Eye (tissue), 1 donor: Measurements from ENCODE around the gene PNMT.
"Not testable (repeated sequence)": the region's sequence is repeated elsewhere in the genome, so short reads cannot be mapped to it uniquely, and the experiment has no call there.

Source experiments
- DNase-seq: peaks from one replicate; pipeline ENCODE4 v3.0.0-alpha.2; 2015

Gene PNMT

GRCh38 chr17:39711071-39711470, 42.8 kb downstream of the PNMT start:
- not testable (repeated sequence) for DNase-seq

- DNase-seq: no peak
Measured at GRCh38 chr17:39711851-39712250, 43.6 kb downstream of the PNMT start.

GRCh38 chr17:39714234-39714633, 46.0 kb downstream of the PNMT start:
- DNase-seq: no peak

- DNase-seq: no peak
Measured at GRCh38 chr17:39715375-39716072, 47.3 kb downstream of the PNMT start.

- DNase-seq: no peak
Measured at GRCh38 chr17:39716073-39716818, 48.0 kb downstream of the PNMT start.

- no peak for DNase-seq
Measured at GRCh38 chr17:39716879-39717536, 48.8 kb downstream of the PNMT start.

GRCh38 chr17:39717660-39718059, 49.4 kb downstream of the PNMT start:
- DNase-seq: no peak

- no peak for DNase-seq
Measured at GRCh38 chr17:39719563-39720355, 51.5 kb downstream of the PNMT start.
